OCI-M1 (cell line): ENCODE results near the gene GPR156.

Source experiments
- DNase-seq: peaks from one replicate; lab custom pipeline; 2025; lab: John Stamatoyannopoulos, UW

Gene GPR156

DNA sequence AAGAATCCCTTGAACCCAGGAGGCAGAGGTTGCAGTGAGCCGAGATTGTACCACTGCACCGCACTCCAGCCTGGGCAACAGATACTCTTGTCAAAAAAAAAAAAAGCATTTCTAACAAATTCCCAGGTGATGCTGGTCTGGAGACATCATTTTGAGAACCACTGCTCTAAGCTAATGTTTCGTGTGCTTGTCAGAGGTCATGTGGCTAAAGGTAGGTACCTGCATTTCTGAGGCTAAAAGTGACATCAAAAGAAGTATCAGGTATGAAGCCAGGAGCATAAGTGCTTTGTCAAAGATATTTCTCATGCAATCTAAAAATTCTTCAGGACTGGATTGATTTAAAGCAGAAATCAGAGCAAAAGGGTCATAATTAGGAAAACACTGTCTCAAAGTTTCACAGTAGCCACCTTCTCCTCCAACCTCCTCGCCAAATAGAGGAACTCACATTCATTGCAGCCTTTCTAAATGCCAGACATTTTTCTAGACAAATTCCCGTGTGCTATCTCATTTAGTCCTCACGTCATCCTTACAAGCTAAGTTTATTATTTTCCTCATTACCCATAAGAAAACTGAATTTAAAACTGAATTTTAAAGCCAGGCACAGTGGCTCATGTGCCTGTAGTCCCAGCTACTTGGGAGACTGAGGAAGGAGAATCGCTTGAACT is 165.0 kb downstream of the GPR156 start:
- DNase-seq: no peak
